Parathyroid adenoma (tissue), 2 donors: ENCODE results near the gene PREPL.

ENCODE experiments used
- H2AFZ ChIP-seq: fragments of 300-600 bp; sonication (generic); one replicate; pipeline ENCODE4 v1.7.0; 2017; ENCODE audit warnings: antibody characterized with exemption, mild to moderate bottlenecking
- H3K27ac ChIP-seq: fragments of 300-600 bp; sonication (generic); one replicate; pipeline ENCODE4 v1.7.0; 2017
- H3K27me3 ChIP-seq: fragments of 300-600 bp; sonication (generic); one replicate; pipeline ENCODE4 v1.7.0; 2017; ENCODE audit warnings: low read length; ENCODE audit not compliant: control insufficient read depth, insufficient read depth
- H3K36me3 ChIP-seq: fragments of 300-600 bp; sonication (generic); one replicate; pipeline ENCODE4 v1.7.0; 2017; ENCODE audit warnings: low read length; ENCODE audit not compliant: control insufficient read depth, insufficient read depth
- H3K4me1 ChIP-seq: fragments of 300-600 bp; sonication (generic); one replicate; pipeline ENCODE4 v1.7.0; 2017; ENCODE audit warnings: control low read depth
- H3K4me2 ChIP-seq: fragments of 300-600 bp; sonication (generic); one replicate; pipeline ENCODE4 v1.7.0; 2017; ENCODE audit warnings: low read length
- H3K4me3 ChIP-seq: fragments of 300-600 bp; sonication (generic); one replicate; pipeline ENCODE4 v1.7.0; 2017; ENCODE audit warnings: low read depth, low read length
- H3K79me2 ChIP-seq: fragments of 300-600 bp; sonication (generic); one replicate; pipeline ENCODE4 v1.7.0; 2017; ENCODE audit warnings: control low read depth
- H3K9ac ChIP-seq: fragments of 300-600 bp; sonication (generic); one replicate; pipeline ENCODE4 v1.7.0; 2017; ENCODE audit warnings: mild to moderate bottlenecking
- H3K9me3 ChIP-seq: fragments of 300-600 bp; sonication (generic); one replicate; pipeline ENCODE4 v1.7.0; 2017; ENCODE audit warnings: low read length; ENCODE audit not compliant: control insufficient read depth
- CTCF ChIP-seq: fragments of 300-600 bp; sonication (generic); IDR thresholded peaks from one replicate; pipeline ENCODE4 v1.7.0; 2017; ENCODE audit warnings: antibody characterized with exemption, mild to moderate bottlenecking
- donor health status: primary hyperparathyroidism.

PREPL gene

GRCh38 chr2:44273076-44273475, 88.2 kb downstream of the PREPL start:
- Histone ChIP-seq H3K4me1 (no peaks in the 10 kb centered on the region), H2AFZ (no peak overlapping the region), H3K4me2 (no peak overlapping the region)

GRCh38 chr2:44271296-44271695, 90.0 kb downstream of the PREPL start:
- Histone ChIP-seq H3K4me2 (no peak overlapping the region), H3K9ac (no peak overlapping the region), H3K9me3 (no peaks in the 10 kb centered on the region), H3K27ac (no peak overlapping the region), H3K4me3 (no peak overlapping the region), H2AFZ (no peak overlapping the region), H3K27me3 (no peaks in the 10 kb centered on the region), H3K36me3 (no peaks in the 10 kb centered on the region), H3K79me2 (no peaks in the 10 kb centered on the region), H3K4me1 (no peaks in the 10 kb centered on the region)
- no peak for TF ChIP-seq CTCF

More at GRCh38 chr2:44273076-44273475, 88.2 kb downstream of the PREPL start:
- no peak overlapping the region for H3K27ac ChIP-seq
- H3K9ac ChIP-seq: no peak overlapping the region
- H3K9me3 ChIP-seq: no peaks in the 10 kb centered on the region
- H3K27me3 ChIP-seq: no peaks in the 10 kb centered on the region
- no peaks in the 10 kb centered on the region for H3K79me2 ChIP-seq
- H3K4me3 ChIP-seq: no peak overlapping the region
- TF ChIP-seq CTCF: no peak
- H3K36me3 ChIP-seq: no peaks in the 10 kb centered on the region

GRCh38 chr2:44269831-44270230, 91.5 kb downstream of the PREPL start:
- Histone ChIP-seq H3K4me1 (no peaks in the 10 kb centered on the region), H3K27ac (no peak overlapping the region)

GRCh38 chr2:44267796-44268648, 93.3 kb downstream of the PREPL start:
- no peak overlapping the region for H3K27ac ChIP-seq
- H3K9ac ChIP-seq: no peak overlapping the region

More at GRCh38 chr2:44269831-44270230, 91.5 kb downstream of the PREPL start:
- Histone ChIP-seq H3K9me3 (no peaks in the 10 kb centered on the region), H3K4me2 (no peak overlapping the region), H3K9ac (no peak overlapping the region), H3K36me3 (no peaks in the 10 kb centered on the region), H3K4me3 (no peak overlapping the region), H2AFZ (no peak overlapping the region), H3K79me2 (no peaks in the 10 kb centered on the region), H3K27me3 (no peaks in the 10 kb centered on the region)
- TF ChIP-seq CTCF: no peak

More at GRCh38 chr2:44267796-44268648, 93.3 kb downstream of the PREPL start:
- Histone ChIP-seq H2AFZ (no peak overlapping the region), H3K4me3 (no peak overlapping the region), H3K4me1 (no peaks in the 10 kb centered on the region), H3K9me3 (no peaks in the 10 kb centered on the region), H3K4me2 (no peak overlapping the region), H3K27me3 (no peaks in the 10 kb centered on the region), H3K36me3 (no peaks in the 10 kb centered on the region), H3K79me2 (no peaks in the 10 kb centered on the region)
- no peak for TF ChIP-seq CTCF
